ENCODE data around the gene ROBO4.

ROBO4 gene

DNA sequence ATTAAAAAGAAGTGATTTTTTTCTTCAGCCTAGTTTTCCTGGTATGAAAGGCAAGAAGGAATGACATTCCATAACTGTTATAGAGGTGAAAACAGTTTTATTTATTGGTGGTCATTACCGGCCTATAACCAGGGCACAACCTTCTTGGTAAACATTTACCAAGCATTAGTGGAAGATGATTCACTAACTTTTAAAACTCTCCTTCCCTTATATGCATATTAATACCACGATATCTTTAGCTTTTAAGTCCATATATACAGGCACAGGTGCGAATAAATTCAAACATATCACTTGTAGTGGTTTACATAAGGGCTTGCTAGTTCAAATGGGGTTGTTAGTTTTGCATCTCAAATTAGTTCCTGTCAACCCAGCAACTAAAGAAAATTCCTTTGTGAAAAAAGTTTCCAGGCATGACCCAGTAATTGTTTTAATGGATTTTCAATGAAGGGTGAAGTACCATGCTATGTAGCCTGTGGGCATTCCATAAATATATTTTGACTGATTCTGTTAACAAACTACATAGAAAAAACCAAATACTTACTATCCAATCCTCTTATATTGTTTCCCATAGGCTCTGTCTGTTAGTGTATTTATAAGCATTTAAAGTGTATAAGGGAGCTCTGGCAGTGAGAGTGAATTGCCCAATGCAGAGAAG, 63.0 kb downstream of the ROBO4 start:
- TF ChIP-seq, protein P1, sequence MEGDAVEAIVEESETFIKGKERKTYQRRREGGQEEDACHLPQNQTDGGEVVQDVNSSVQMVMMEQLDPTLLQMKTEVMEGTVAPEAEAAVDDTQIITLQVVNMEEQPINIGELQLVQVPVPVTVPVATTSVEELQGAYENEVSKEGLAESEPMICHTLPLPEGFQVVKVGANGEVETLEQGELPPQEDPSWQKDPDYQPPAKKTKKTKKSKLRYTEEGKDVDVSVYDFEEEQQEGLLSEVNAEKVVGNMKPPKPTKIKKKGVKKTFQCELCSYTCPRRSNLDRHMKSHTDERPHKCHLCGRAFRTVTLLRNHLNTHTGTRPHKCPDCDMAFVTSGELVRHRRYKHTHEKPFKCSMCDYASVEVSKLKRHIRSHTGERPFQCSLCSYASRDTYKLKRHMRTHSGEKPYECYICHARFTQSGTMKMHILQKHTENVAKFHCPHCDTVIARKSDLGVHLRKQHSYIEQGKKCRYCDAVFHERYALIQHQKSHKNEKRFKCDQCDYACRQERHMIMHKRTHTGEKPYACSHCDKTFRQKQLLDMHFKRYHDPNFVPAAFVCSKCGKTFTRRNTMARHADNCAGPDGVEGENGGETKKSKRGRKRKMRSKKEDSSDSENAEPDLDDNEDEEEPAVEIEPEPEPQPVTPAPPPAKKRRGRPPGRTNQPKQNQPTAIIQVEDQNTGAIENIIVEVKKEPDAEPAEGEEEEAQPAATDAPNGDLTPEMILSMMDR (conservative IDR thresholded peaks at IDR 0.05; ENCODE audit: control insufficient read depth, insufficient read depth, low read depth, low read length), result no peak
- H3K4me3 ChIP-seq (ENCODE audit: control insufficient read depth, low read depth, low read length), result no peak overlapping the region
- DNase-seq (ENCODE audit: low read depth), result no peak

All from fibroblast of mammary gland (primary cell).